Ectodermal cell (in vitro differentiated cells): Measurements from ENCODE around the gene IKBKG.

Experiments used
- H3K27ac ChIP-seq: 2 replicates; pipeline ENCODE4 v1.7.0; 2013; ENCODE audit warnings: mild to moderate bottlenecking, low read depth, low read length; ENCODE audit not compliant: insufficient read depth, poor library complexity, severe bottlenecking
- H3K27me3 ChIP-seq: 2 replicates; pipeline ENCODE4 v1.7.0; 2013; ENCODE audit warnings: mild to moderate bottlenecking, low read length; ENCODE audit not compliant: insufficient read depth, control insufficient read depth, poor library complexity, severe bottlenecking
- H3K36me3 ChIP-seq: one replicate; pipeline ENCODE4 v1.7.0; 2013; ENCODE audit warnings: low read length; ENCODE audit not compliant: control insufficient read depth, insufficient read depth
- H3K4me1 ChIP-seq: one replicate; pipeline ENCODE4 v1.7.0; 2013; ENCODE audit warnings: low read length; ENCODE audit not compliant: control insufficient read depth, insufficient read depth
- H3K4me3 ChIP-seq: 2 replicates; pipeline ENCODE4 v1.7.0; 2013; ENCODE audit warnings: low read depth, low read length, control low read depth; ENCODE audit not compliant: insufficient read depth
- H3K9me3 ChIP-seq: 2 replicates; pipeline ENCODE4 v1.7.0; 2013; ENCODE audit warnings: mild to moderate bottlenecking, low read length, moderate library complexity; ENCODE audit not compliant: control insufficient read depth
- WGBS, 2 experiments: methylation state at CpG; one replicate each; pipeline ENCODE4 v1.1.7; 2013; ENCODE audit warnings: missing lambda C conversion rate in 2 of 2; 5-methylcytosine and 5-hydroxymethylcytosine counted together

IKBKG gene

GRCh38 chrX:154512879-154513553, 34.4 kb upstream of the IKBKG start:
- Histone ChIP-seq H3K9me3 (no peaks in the 10 kb centered on the region), H3K4me3 (no peak overlapping the region), H3K36me3 (no peaks in the 10 kb centered on the region), H3K27me3 (no peaks in the 10 kb centered on the region), H3K4me1 (peaks cover 10% of the 10 kb centered on the region), H3K27ac (no peak overlapping the region)
- 94 to 98% methylated on average over 16 of the region's 16 CpGs for WGBS, 2 experiments

GRCh38 chrX:154513716-154514115, 33.7 kb upstream of the IKBKG start:
- Histone ChIP-seq H3K36me3 (no peaks in the 10 kb centered on the region), H3K4me1 (peaks cover 10% of the 10 kb centered on the region), H3K27me3 (no peaks in the 10 kb centered on the region), H3K9me3 (no peaks in the 10 kb centered on the region), H3K27ac (no peak overlapping the region), H3K4me3 (no peak overlapping the region)
- WGBS, 2 experiments: 92 to 97% methylated on average over 2 of the region's 2 CpGs

DNA sequence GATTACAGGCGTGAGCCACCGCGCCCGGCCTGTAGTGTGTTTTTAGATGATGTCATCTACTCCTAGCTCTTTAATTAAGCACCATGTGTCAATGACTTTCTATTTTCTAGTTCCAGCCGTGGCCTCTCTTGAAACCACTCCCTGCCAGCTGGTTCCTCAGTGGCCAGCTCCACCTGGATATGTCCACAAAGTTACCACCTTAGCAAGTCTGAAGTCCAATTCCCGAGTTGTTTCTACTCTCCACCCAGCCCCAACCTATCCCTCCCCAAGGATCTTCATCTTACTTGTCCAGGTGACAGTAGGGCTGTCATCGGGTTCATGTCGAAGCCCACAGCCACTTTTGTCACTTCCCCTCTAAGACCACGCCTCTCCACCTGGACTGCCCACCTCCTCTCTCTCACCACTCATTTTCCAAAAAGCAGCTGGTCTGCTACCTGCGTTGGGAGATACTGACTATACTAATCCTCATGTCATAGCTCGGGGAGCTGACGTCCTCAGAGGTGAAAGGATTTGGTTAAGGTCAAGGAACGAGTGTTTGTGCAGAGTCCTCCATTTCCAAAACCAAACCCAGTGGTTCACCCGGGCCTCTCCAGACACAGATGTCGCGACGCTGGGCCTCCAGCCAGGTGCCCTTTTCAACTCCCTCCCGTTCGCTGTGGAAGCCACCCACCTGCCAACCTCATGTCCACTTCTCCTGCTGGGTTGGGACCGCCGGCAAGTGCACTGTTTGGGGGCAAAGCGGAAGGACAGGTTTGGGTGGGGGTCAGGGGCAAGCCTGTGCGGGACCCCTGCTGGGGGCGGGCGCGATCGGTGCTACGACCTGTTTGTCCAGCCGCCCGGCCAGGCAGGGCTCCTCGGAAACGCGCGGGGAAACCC, 32.1 kb upstream of the IKBKG start:
- H3K36me3 ChIP-seq: no peaks in the 10 kb centered on the region
- H3K27me3 ChIP-seq: no peaks in the 10 kb centered on the region
- no peaks in the 10 kb centered on the region for H3K9me3 ChIP-seq
- H3K4me1 ChIP-seq: peaks cover 10% of the 10 kb centered on the region
- peak overlapping the region; percentile 60 for H3K4me3 ChIP-seq
- H3K27ac ChIP-seq: no peak overlapping the region
- 25 to 28% methylated on average over 34 of the region's 34 CpGs for WGBS, 2 experiments

DNA sequence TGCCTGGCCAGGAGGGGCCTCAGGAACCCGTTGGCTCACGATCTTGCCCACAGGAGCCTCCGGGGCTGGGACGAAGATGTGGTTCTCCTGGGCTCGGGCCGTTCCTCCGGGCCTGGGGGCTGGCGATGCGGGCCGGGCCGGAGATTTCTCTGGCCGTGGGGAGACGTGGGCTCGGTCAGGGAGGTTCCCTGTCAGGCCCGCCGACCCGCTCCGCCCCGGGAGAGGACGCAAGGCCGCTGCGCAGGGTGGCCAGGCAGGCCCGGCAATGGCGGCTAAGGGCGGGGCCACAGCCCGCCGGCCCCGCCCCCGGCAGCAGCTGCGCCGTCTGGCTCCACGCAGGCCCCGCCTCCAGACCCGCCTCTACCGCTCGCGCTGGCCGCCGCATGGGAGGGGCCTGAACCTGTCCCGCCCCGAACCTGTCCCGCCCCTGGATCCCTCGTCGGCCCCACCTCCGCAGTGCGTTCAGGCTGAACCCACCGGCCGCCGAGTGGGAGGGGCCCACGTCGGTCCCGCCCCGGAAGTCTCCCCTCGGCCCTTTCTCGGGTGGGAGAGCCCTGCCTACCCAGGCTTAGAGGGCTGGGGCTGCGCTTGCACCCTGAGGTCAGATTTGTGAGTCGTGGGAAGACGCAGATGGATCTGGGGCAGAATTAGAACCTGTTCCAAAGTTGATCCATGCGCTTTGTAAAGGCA, 31.3 kb upstream of the IKBKG start, which contains the start of gene FAM3A:
Gene FAM3A, minus strand, starts transcription at position 267 of the 690 bp plus-strand sequence. CDS start 460 bp downstream, outside the sequence.
- no peaks in the 10 kb centered on the region for H3K36me3 ChIP-seq
- 0% methylated on average over 59 of the region's 59 CpGs for WGBS, 2 experiments
- H3K4me3 ChIP-seq: peak within 1 kb of the TSS; percentile 60
- H3K27ac ChIP-seq: peak within 1 kb of the TSS; percentile 76
- H3K27me3 ChIP-seq: no peaks in the 10 kb centered on the region
- H3K9me3 ChIP-seq: no peaks in the 10 kb centered on the region
- H3K4me1 ChIP-seq: peaks cover 10% of the 10 kb centered on the region

DNA sequence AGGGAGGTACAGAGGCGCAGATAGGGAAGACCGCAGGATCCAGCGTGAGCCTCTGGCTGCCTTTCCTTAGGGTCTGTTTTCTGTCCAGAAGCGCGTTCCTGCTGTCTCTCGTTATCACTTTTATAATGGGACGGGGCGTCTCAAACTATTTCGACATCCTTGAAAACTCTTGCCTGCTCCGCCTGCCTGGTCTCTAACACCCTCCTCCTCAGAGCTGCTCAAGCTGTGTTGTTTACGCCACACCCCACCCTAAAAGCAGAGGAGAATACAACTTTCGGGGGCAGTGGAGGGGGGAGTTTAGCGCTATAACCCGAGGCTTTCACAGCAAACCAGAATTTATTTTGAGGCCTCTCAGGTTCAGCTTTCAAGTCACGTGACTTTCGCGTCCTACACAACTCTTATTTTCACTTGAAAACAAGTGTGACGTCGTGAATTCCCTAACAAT, 30.7 kb upstream of the IKBKG start:
- peak overlapping the region; percentile 76 for H3K27ac ChIP-seq
- WGBS, 2 experiments: 1 to 2% methylated on average over 17 to 19 of the region's 19 CpGs
- H3K27me3 ChIP-seq: no peaks in the 10 kb centered on the region

DNA sequence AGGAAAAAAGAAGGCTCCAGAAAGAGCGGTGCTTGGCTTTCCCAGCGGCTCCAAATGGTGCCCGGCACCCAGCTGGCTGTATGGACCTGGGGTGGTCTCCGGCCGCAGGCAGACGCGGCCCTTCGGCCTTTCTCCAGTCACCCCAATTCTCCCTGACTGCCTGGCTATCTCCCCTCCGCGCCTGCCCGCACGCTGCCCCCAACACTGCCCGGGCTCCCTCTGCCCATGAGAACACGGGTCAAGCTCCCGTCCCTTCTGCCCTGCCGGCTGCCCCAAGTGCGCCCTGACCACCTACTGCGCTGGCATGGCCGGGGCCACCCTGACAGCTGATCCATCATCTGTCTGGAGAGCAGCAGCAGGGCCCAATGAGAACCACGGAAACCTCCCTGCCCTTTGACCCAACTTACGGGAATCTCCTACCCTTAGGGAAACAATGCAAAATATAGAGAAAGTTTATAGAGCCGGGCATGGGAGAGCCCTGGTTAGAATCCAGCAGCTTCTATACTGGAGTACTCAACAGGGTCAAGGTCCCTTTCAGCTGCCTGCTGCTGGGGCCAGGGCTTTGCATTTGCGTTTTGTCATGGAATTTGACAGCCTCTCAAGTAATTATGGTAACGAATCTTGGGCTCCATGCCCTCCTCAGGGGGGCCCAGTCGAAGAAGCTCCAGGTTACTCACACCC, 30.2 kb upstream of the IKBKG start:
- no peaks in the 10 kb centered on the region for H3K36me3 ChIP-seq
- peaks cover 10% of the 10 kb centered on the region for H3K4me1 ChIP-seq
- 6 to 8% methylated on average over 24 to 25 of the region's 25 CpGs for WGBS, 2 experiments
- H3K27ac ChIP-seq: peak overlapping the region; percentile 76
- H3K27me3 ChIP-seq: no peaks in the 10 kb centered on the region
- peak overlapping the region; percentile 60 for H3K4me3 ChIP-seq
- H3K9me3 ChIP-seq: no peaks in the 10 kb centered on the region

More for the DNA sequence above, 30.7 kb upstream of the IKBKG start:
- peaks cover 10% of the 10 kb centered on the region for H3K4me1 ChIP-seq
- H3K4me3 ChIP-seq: peak overlapping the region; percentile 60
- no peaks in the 10 kb centered on the region for H3K9me3 ChIP-seq
- no peaks in the 10 kb centered on the region for H3K36me3 ChIP-seq

DNA sequence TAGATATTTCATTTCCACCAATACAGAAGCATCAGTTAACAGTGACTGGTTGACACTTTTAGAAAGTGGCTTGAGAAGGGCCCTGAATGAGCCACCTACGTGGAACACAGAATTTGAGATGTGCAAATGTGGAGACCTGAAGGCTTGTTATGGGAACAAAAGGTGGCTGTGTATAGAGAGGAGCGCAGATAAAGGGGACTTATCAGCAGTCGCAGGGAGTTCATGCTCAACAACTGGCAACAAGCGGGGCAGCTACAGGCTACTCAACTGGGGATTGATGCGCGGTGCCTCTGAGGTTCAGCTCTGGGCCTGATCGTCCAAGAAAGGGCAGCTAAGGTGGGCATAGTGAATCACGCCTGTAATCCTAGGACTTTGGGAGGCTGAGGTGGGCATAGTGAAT, 28.0 kb upstream of the IKBKG start:
- no peaks in the 10 kb centered on the region for H3K36me3 ChIP-seq

DNA sequence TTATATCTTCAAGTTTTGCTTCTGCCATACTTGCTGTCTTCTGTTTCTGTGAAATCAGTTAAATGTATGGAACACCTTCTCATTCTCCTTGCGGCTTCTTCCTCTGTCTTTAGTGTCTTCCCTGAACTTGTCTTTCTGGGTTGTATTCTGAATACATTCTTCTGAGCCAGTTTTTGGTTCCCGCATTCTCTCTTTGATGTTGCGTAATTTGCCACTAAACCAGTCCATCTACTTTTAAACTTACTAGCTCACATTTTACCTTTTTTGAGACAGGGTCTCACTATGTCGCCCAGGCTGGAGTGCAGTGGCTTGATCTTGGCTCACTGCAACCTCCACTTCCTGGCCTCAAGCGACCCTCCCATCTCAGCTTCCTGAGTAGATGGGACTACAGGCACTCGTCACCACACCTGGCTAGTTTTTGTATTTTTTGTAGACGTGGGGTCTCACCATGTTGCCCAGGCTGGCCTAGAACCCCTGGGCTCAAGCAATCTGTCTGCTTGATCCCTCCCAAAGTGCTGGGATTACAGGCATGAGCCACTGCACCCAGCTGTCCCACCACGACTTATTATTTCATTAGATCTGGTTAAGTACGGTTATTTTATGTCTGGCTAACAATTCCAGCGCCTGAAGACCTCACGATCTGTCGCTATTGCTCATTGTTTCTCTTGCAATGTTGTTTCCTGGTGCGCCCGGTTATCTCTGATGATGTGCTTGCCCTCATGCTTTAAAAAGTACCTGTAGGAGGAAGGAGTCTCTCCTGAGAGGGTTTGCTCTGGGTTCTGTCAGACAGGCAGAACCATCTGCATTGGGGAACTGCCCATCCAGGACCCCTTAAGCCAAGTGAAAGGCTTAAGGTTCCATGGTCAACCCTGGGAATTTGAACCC, 21.6 kb upstream of the IKBKG start:
- no peaks in the 10 kb centered on the region for H3K36me3 ChIP-seq
- WGBS, 2 experiments: 87 to 93% methylated on average over 14 of the region's 14 CpGs
- no peaks in the 10 kb centered on the region for H3K9me3 ChIP-seq
- H3K4me1 ChIP-seq: no peaks in the 10 kb centered on the region
- H3K4me3 ChIP-seq: no peak overlapping the region
- H3K27ac ChIP-seq: no peak overlapping the region
- H3K27me3 ChIP-seq: no peaks in the 10 kb centered on the region

More for the DNA sequence above, 28.0 kb upstream of the IKBKG start:
- Histone ChIP-seq H3K9me3 (no peaks in the 10 kb centered on the region), H3K27me3 (no peaks in the 10 kb centered on the region), H3K27ac (no peak overlapping the region), H3K4me3 (no peak overlapping the region), H3K4me1 (peaks cover 10% of the 10 kb centered on the region)
- 93 to 95% methylated on average over 8 of the region's 8 CpGs for WGBS, 2 experiments
